Ovary (tissue), 9 donors: ENCODE results near the gene HEXIM2. TPM values are rescaled to one million over a fixed set of nuclear protein-coding genes. Genes with fewer than 3 reads are reported as not detected.

Experiments
- DNase-seq, 5 donors: peaks; one replicate each; pipeline ENCODE4 v3.0.0-alpha.2; 2019 to 2020
- H3K27ac ChIP-seq, 2 donors: fragments of 200-600 bp; one replicate each; pipeline versions ENCODE4 v1.5.1 to v1.8.0; 2019 to 2022
- H3K27me3 ChIP-seq: fragments of 200-600 bp; one replicate; pipeline ENCODE4 v1.8.0; 2022
- H3K36me3 ChIP-seq: fragments of 200-600 bp; sonication (generic); one replicate; pipeline ENCODE4 v1.5.1; 2019
- H3K4me1 ChIP-seq: one replicate; pipeline ENCODE4 v1.8.1; 2013; ENCODE audit warnings: mild to moderate bottlenecking, moderate library complexity; ENCODE audit not compliant: insufficient read depth
- H3K4me3 ChIP-seq: fragments of 200-600 bp; sonication (generic); one replicate; pipeline ENCODE4 v1.5.1; 2017
- H3K9me3 ChIP-seq, 2 donors: fragments of 200-600 bp in 1 of 2; sonication (generic) in 1 of 2; one replicate each; pipeline versions ENCODE4 v1.5.1 to v1.8.1; 2013 to 2019; ENCODE audit warnings: mild to moderate bottlenecking in 1 of 2, moderate library complexity in 1 of 2
- CTCF ChIP-seq, 3 donors: fragments of 450-650 bp in 2 of 3; fragments of 200-600 bp in 1 of 3; IDR thresholded peaks; one replicate each; pipeline versions ENCODE4 v1.5.1 to v1.8.0; 2016 to 2022; ENCODE audit warnings: antibody characterized with exemption in 3 of 3, mild to moderate bottlenecking in 1 of 3
- EP300 ChIP-seq: sonication (generic); formaldehyde crosslinking; IDR thresholded peaks from one replicate; pipeline ENCODE4 v1.6.1; 2017; ENCODE audit warnings: antibody characterized with exemption
- POLR2A ChIP-seq: fragments of 450-650 bp; IDR thresholded peaks from one replicate; pipeline ENCODE4 v1.6.1; 2017; ENCODE audit warnings: antibody characterized with exemption, mild to moderate bottlenecking, moderate library complexity
- WGBS, 3 donors: extraction: QIAGEN DNeasy Blood & Tissue Kit in 1 of 3; methylation state at CpG; one replicate each; pipeline versions ENCODE4 v1.1.5 to v1.1.7; 2013 to 2017; 5-methylcytosine and 5-hydroxymethylcytosine counted together
- intact Hi-C, 4 donors: fragments of 100-400 bp; cut with DNase I; formaldehyde crosslinking; loops; one replicate each; pipeline versions ENCODE4 v1.11.0 to v1.15.1; 2022 to 2023
- polyA plus RNA-seq, 2 donors: library from polyadenylated mRNA; stranded (reverse); fragments of 200-250 nt in 1 of 2; fragments of 350-450 nt in 1 of 2; fragmentation: Illumina TruSeq in 1 of 2; extraction: RNeasy Lipid Tissue Mini Kit (QIAGEN cat#74804) in 1 of 2; gene quantifications; one replicate each; pipeline ENCODE4 v1.2.3, GENCODE V29; 2013 to 2014
- total RNA-seq, 7 donors: library from RNA; depleted of rRNA in 2 of 7; stranded (reverse); fragments of >200 nt in 2 of 7; fragmentation: NEBNext Ultra II Directional in 3 of 7; extraction: Animal tissue kit (Norgen Biotek cat#: 25700) in 3 of 7; gene quantifications; one replicate each; pipeline versions ENCODE4 v1.1.0 to v1.2.4, GENCODE V29; 2016 to 2023
- donor health status: DM: no; HTN: no; CAD: no; lungs with moderate emphysema.
- donor health status: DM: no; HTN: no; CAD: no.
- donor health status: Bipolar disorder and iron deficiency.
- donor health status: DM: yes; HTN: yes; CAD: no.
- donor health status: DM: no; HTN: no; CAD: no.
- donor health status: DM: yes; HTN: yes; CAD: no.

Gene HEXIM2
- total and polyA plus RNA-seq, 9 donors, result 1.7 to 9.1 (median 5.5) TPM

DNA sequence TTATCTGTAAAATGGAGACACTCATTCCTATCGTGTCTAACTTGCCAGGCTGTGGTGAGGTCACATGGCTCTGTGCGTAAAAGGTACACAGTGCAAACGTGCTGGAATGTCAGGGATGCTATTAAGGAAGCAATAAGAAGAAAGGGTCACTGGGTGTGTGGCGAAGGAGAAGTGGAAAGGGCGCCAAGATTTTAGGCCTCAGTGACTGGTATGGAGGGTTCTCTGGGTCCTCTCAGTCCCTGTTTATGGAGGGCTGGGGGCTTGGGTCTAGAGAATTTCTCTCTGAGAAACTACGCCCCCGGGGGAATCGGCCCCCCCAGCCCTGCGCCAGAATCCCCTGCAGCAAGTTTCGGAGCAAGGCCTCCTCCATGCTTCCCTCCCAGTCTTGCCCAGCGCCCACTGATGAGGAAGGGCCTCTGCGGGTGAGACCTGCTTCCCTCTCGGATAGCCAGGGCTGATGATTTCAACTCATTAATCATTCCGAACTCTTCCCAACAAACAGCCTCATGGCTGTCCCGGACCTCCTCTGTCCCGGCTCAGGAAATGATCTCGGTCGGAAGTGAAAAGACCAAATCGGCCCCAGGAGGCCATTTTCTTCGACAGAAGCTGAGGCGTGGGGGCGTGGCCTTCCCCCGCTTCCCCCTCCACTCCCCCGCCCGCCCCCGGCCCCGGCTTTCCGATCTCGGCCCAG is 14.6 kb upstream of the HEXIM2 start:
- TF ChIP-seq CTCF (IDR thresholded peaks at IDR 0.05), result no peak
- TF ChIP-seq POLR2A, result no peak
- TF ChIP-seq EP300, result no peak
- DNase-seq, result peak; percentile 48 to 75 (median 72)
- WGBS, 3 donors, result 5 to 6% (median 5%) methylated on average over 24 to 29 of the region's 29 CpGs
- H3K4me3 ChIP-seq, result peak overlapping the region; percentile 76
- H3K27me3 ChIP-seq, result no peaks in the 10 kb centered on the region
- H3K4me1 ChIP-seq, result peaks cover 13% of the 10 kb centered on the region
- intact Hi-C loops, result no loop called here
- H3K27ac ChIP-seq, result peak overlapping the region; percentile 95 to 97
- no peaks in the 10 kb centered on the region for H3K36me3 ChIP-seq
- H3K9me3 ChIP-seq, result no peaks in the 10 kb centered on the region

DNA sequence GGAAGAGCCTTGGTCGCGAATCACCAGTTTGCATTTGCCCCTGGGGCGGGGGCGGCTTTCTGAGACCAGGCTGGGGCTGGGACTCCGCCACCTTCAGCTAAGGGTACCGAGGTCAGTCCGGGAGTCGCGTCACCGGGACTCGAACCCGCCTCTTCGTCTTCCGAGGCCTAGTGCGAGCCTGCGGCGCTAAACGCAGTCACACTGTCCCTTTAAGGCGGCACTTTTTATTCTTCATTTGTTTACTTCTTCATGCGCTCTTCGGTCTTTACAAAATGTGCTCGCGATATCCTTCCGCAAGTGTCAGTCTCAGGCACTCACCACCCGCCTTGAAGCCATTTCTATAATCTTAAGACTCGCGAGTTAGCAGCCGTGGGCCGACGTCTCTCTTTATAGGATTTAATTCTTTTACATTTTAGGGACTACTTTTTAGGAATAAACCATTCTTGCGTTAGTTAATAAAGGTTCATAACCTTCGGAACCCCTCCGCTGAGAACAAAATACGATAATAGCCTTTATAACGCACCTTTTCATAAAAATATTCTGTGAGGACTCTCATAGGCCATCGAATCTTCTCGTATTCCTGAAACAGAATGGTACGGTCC is 14.0 kb upstream of the HEXIM2 start:
- H3K27ac ChIP-seq, result peak overlapping the region; percentile 95 to 97
- peaks cover 13% of the 10 kb centered on the region for H3K4me1 ChIP-seq
- H3K9me3 ChIP-seq, result no peaks in the 10 kb centered on the region
- H3K4me3 ChIP-seq, result peak overlapping the region; percentile 76
- intact Hi-C loops, result no loop called here
- peak in 1 of 3 donors; percentile 53 for TF ChIP-seq CTCF (IDR thresholded peaks at IDR 0.05)
- peak; percentile 34 for TF ChIP-seq EP300
- peak; percentile 55 for TF ChIP-seq POLR2A
- no peaks in the 10 kb centered on the region for H3K27me3 ChIP-seq
- WGBS, 3 donors, result 0% methylated on average over 36 to 38 of the region's 38 CpGs
- no peaks in the 10 kb centered on the region for H3K36me3 ChIP-seq
- peak; percentile 82 to 90 (median 88) for DNase-seq

DNA sequence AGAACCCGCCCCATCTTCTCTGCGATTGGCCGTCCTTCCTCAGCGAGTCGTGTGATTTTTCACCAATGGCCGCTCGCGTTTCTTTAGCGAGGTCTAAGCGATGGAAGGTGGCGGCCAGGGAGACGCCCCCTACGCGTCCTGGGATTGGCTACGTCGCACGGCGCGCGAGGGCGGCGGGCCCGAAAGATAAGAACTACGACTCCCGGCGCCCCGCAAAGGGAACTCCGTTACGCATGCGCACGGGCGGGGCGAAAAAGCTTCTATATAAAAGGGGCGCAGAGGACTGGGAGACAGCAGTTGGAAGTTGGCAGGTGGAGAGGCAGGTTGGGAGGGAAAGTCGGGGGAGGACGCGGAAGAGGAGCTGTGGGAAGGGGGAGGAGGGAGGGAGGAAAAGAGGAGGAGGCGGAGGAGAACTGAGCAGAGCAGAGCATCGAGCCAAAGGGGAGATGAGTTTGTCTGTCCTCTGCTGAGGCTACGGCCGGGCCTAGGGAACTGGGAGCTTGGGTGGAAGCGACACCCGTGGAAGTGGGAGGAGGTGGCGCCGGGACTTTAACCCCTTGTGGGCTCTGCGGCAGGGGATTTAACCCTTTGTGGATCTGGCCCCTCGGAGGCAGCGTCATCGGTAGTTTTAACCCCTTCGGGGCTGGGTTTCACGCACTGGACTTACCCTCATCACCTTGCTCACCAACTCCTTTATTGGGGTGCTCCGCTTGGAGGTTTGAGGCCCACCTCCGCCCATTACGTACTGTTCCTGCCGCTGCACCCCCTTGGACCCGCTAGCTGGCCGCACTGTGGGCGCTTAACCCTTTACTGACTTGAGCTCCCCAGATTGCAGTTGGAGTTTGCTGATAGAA is 13.3 kb upstream of the HEXIM2 start, which contains the start of gene HEXIM1:
HEXIM1 (plus strand) TSS at position 293 of the 854 bp plus-strand sequence. CDS start 716 bp downstream, outside the sequence.
- intact Hi-C loops, result loop anchor here in 1 of 4 donors (1.0 kb wide), 1 partner anchor 13 kb away; the partner anchor contains the start of gene HEXIM2
- peaks cover 13% of the 10 kb centered on the region for H3K4me1 ChIP-seq
- WGBS, 3 donors, result 0% methylated on average over 58 of the region's 58 CpGs

More for the DNA sequence above, 13.3 kb upstream of the HEXIM2 start, which contains the start of gene HEXIM1:
- Histone ChIP-seq H3K27ac (peak within 1 kb of the TSS; percentile 95 to 97), H3K4me3 (peak within 1 kb of the TSS; percentile 76), H3K36me3 (no peaks in the 10 kb centered on the region), H3K27me3 (no peaks in the 10 kb centered on the region), H3K9me3 (no peaks in the 10 kb centered on the region)
- peak; percentile 99 to 100 (median 99) for DNase-seq
- peak; percentile 99 for TF ChIP-seq POLR2A
- TF ChIP-seq EP300, result peak; percentile 8
- peak in 2 of 3 donors; percentile 18 to 30 for TF ChIP-seq CTCF (IDR thresholded peaks at IDR 0.05)
